BE2C (cell line): ENCODE results near the gene PHC2.

Experiments
- DNase-seq: peaks from one replicate; pipeline ENCODE4 v3.0.0-alpha.2; 2020
- H3K27me3 ChIP-seq: fragments of 250-450 bp; sonication (Bioruptor Pico); 2 replicates; pipeline ENCODE4 v1.5.1; 2020; ENCODE audit warnings: mild to moderate bottlenecking
- H3K36me3 ChIP-seq: fragments of 250-450 bp; sonication (Bioruptor Pico); 2 replicates; pipeline ENCODE4 v1.5.1; 2020; ENCODE audit warnings: mild to moderate bottlenecking
- H3K4me1 ChIP-seq: fragments of 250-450 bp; sonication (Bioruptor Pico); 2 replicates; pipeline ENCODE4 v1.5.1; 2020
- H3K4me3 ChIP-seq: 2 replicates; pipeline ENCODE4 v1.5.1; 2011; ENCODE audit warnings: low read depth, low read length
- H3K9me3 ChIP-seq: fragments of 250-450 bp; sonication (Bioruptor Pico); 2 replicates; pipeline ENCODE4 v1.5.1; 2020
- TF ChIP-seq, protein P1 (sequence below): IDR thresholded peaks from 2 replicates; pipeline ENCODE4 v1.5.1; 2012; ENCODE audit warnings: mild to moderate bottlenecking, low read depth, low read length

The PHC2 gene

GRCh38 chr1:33348676-33349080, 82.2 kb downstream of the PHC2 start:
- H3K4me3 ChIP-seq = peak overlapping the region; percentile 73
- no peaks in the 10 kb centered on the region for H3K4me1 ChIP-seq
- no peak for DNase-seq
- no peaks in the 10 kb centered on the region for H3K36me3 ChIP-seq
- H3K27me3 ChIP-seq = no peaks in the 10 kb centered on the region
- H3K9me3 ChIP-seq = no peaks in the 10 kb centered on the region
- TF ChIP-seq, protein P1, sequence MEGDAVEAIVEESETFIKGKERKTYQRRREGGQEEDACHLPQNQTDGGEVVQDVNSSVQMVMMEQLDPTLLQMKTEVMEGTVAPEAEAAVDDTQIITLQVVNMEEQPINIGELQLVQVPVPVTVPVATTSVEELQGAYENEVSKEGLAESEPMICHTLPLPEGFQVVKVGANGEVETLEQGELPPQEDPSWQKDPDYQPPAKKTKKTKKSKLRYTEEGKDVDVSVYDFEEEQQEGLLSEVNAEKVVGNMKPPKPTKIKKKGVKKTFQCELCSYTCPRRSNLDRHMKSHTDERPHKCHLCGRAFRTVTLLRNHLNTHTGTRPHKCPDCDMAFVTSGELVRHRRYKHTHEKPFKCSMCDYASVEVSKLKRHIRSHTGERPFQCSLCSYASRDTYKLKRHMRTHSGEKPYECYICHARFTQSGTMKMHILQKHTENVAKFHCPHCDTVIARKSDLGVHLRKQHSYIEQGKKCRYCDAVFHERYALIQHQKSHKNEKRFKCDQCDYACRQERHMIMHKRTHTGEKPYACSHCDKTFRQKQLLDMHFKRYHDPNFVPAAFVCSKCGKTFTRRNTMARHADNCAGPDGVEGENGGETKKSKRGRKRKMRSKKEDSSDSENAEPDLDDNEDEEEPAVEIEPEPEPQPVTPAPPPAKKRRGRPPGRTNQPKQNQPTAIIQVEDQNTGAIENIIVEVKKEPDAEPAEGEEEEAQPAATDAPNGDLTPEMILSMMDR = no peak

DNA sequence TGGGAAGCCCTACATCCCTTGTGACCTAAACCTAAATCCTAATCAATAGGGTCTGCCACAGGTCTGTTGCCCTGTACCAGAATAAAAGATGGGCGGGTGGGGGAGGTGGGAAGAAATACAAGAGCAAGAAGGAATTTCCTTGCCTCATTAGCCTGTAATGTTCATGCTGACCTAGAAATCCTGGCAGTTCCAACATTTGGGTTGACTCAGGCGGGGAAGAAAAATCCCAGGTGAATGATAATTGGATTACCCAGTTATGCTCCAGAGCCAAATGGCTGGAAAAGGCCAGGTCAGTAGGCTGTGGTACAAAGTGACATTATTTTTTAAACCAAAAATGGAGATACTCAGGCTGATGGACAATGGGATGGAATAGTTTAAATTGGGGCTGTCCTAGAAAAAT, 82.7 kb downstream of the PHC2 start:
- Histone ChIP-seq H3K36me3 (no peaks in the 10 kb centered on the region), H3K9me3 (no peaks in the 10 kb centered on the region), H3K4me1 (no peaks in the 10 kb centered on the region), H3K4me3 (peak overlapping the region; percentile 73), H3K27me3 (no peaks in the 10 kb centered on the region)
- TF ChIP-seq, protein P1 = no peak
- no peak for DNase-seq

DNA sequence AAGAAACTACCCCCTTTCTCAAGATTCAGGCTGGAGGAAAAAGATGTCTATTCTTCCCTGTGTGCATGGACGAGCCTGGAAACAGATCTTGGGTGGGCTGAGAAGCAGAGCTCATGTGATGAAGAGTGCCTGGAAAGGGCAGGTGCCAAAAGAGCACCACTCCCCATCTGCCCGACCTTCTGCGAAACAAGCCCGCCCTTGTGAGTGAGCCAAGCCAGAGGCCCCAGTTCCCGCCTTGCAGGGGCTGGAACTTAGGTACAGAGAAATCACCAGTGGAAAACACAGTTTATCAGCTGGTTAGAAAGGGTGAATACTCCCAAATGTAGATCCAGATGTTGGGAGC, 83.3 kb downstream of the PHC2 start:
- peak overlapping the region; percentile 73 for H3K4me3 ChIP-seq
- TF ChIP-seq, protein P1 = no peak
- H3K4me1 ChIP-seq = peaks cover 1% of the 10 kb centered on the region; the same call in 1 of the 2 replicates
- H3K27me3 ChIP-seq = no peaks in the 10 kb centered on the region
- no peaks in the 10 kb centered on the region for H3K36me3 ChIP-seq
- no peaks in the 10 kb centered on the region for H3K9me3 ChIP-seq
- no peak for DNase-seq

DNA sequence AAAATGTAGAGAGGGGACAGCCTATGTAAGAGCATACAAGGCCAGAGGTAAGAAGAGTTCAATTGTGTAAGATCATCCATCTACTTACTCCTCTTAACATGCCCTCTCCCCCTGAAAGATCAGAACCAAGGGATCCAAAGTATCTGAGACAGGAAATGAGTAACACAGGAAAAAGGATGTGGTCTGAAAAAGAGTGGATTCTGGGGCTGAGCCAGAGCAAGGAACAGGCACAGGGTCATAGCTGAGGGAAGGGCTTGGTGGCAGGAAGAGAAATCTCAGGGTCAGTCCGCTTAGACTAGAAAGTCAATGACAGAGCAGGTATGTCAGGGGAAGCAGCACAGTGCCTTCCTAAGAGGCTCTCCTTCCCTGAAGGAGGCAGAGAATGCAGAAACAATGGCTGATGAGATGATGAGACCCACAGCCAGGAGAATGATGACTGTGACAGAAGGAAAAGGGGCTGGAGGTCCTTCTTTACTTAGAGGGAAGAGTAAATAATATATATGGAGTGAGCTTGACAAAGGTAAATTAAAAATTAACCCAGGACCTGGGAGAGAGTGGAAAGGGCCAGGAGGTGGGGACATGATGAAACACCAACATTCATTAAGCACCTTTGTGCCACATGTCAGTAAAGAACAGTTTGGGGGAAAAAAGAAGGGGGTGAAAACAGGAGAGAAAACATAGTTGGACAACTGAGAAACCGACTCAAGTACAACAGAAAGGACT, 83.8 kb downstream of the PHC2 start:
- DNase-seq = no peak

DNA sequence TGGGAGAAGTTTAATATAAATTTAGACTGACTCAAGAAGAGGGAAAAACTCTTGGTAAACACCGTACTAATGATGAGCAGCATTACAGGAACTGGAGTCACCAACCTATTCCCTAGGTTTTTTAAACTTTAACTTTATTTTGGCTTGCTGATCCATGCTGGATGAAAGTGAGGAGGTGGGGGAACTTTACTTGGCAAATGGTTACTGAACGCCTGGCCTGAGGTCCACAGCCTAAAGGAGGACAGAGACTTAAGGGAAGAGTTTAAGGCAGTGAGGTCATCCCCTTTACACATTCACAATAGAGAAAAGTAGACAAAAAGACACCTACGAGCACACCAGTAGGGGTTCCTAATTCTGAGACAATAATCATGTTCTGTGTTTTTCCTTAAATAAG, 84.4 kb downstream of the PHC2 start:
- H3K4me3 ChIP-seq = no peak overlapping the region
- H3K27me3 ChIP-seq = no peaks in the 10 kb centered on the region
- no peaks in the 10 kb centered on the region for H3K36me3 ChIP-seq
- peaks cover 9% of the 10 kb centered on the region; the same call in 1 of the 2 replicates for H3K4me1 ChIP-seq
- no peak for DNase-seq
- TF ChIP-seq, protein P1 = no peak
- no peaks in the 10 kb centered on the region for H3K9me3 ChIP-seq

More for the DNA sequence above, 83.8 kb downstream of the PHC2 start:
- Histone ChIP-seq H3K27me3 (no peaks in the 10 kb centered on the region), H3K9me3 (no peaks in the 10 kb centered on the region), H3K4me3 (peak overlapping the region; percentile 73), H3K4me1 (peaks cover 5% of the 10 kb centered on the region; the same call in 1 of the 2 replicates), H3K36me3 (no peaks in the 10 kb centered on the region)
- TF ChIP-seq, protein P1 = no peak

- Histone ChIP-seq H3K9me3 (no peaks in the 10 kb centered on the region), H3K36me3 (no peaks in the 10 kb centered on the region), H3K4me3 (no peak overlapping the region), H3K4me1 (peaks cover 9% of the 10 kb centered on the region; the same call in 1 of the 2 replicates), H3K27me3 (no peaks in the 10 kb centered on the region)
- no peak for DNase-seq
- TF ChIP-seq, protein P1 = no peak
Observed at GRCh38 chr1:33344896-33345560, 85.9 kb downstream of the PHC2 start.
